Measurements from ENCODE around the gene ZBTB46. TPM values are rescaled to one million over a fixed set of nuclear protein-coding genes. Genes with fewer than 3 reads are reported as not detected.
A peak's percentile ranks its signal among the peaks of the same experiment; 100 is the strongest.
"Not testable (repeated sequence)": the region's sequence is repeated elsewhere in the genome, so short reads cannot be mapped to it uniquely, and the experiment has no call there.

The ZBTB46 gene
- total RNA-seq, 4 donors from 2014 or later: 11.5 to 20.4 (median 12.6) TPM

GRCh38 chr20:63778034-63778752, 52.9 kb downstream of the ZBTB46 start:
- Histone ChIP-seq H3K27ac (no peak overlapping the region), H3K9me3 (no peaks in the 10 kb centered on the region), H3K36me3 (peaks cover 0 to 10% (median 0%) of the 10 kb centered on the region in 3 donors), H3K27me3 (no peaks in the 10 kb centered on the region), H3K4me1 (peaks cover 0 to 27% (median 0%) of the 10 kb centered on the region in 4 donors), H3K4me3 (no peak overlapping the region)
- DNase-seq (ENCODE audit: low spot score in 2 of 2): no peak
- TF ChIP-seq POLR2A (IDR thresholded peaks at IDR 0.05): no peak
- no peak for TF ChIP-seq CTCF (IDR thresholded peaks at IDR 0.05)
- TF ChIP-seq EP300 (IDR thresholded peaks at IDR 0.05): no peak
- WGBS, 2 donors: 58 to 68% methylated on average over 19 of the region's 19 CpGs

GRCh38 chr20:63777614-63778013, 53.5 kb downstream of the ZBTB46 start:
- no peak for DNase-seq (ENCODE audit: low spot score in 2 of 2)
- no peaks in the 10 kb centered on the region for H3K27me3 ChIP-seq
- no peak overlapping the region for H3K27ac ChIP-seq
- H3K36me3 ChIP-seq: peaks cover 0 to 10% (median 0%) of the 10 kb centered on the region in 3 donors
- H3K4me1 ChIP-seq: peaks cover 0 to 33% (median 0%) of the 10 kb centered on the region in 4 donors
- H3K4me3 ChIP-seq: no peak overlapping the region
- TF ChIP-seq POLR2A (IDR thresholded peaks at IDR 0.05): no peak
- no peak for TF ChIP-seq CTCF (IDR thresholded peaks at IDR 0.05)
- TF ChIP-seq EP300 (IDR thresholded peaks at IDR 0.05): no peak
- 93 to 94% methylated on average over 13 of the region's 13 CpGs for WGBS, 2 donors
- H3K9me3 ChIP-seq: no peaks in the 10 kb centered on the region

GRCh38 chr20:63776875-63777274, 54.2 kb downstream of the ZBTB46 start:
- WGBS, 2 donors: 83 to 88% methylated on average over 23 of the region's 23 CpGs
- not testable (repeated sequence) for H3K9me3 ChIP-seq; H3K4me3 ChIP-seq; H3K27ac ChIP-seq; H3K27me3 ChIP-seq; DNase-seq (ENCODE audit: low spot score in 2 of 2)
- Histone ChIP-seq H3K4me1 (peaks cover 0 to 36% (median 0%) of the 10 kb centered on the region in 4 donors), H3K36me3 (peaks cover 0 to 10% (median 0%) of the 10 kb centered on the region in 3 donors)

GRCh38 chr20:63775096-63775978, 55.7 kb downstream of the ZBTB46 start:
- peak; percentile 44 to 83 (median 55) for TF ChIP-seq CTCF (IDR thresholded peaks at IDR 0.05)
- TF ChIP-seq EP300 (IDR thresholded peaks at IDR 0.05): no peak
- DNase-seq (ENCODE audit: low spot score in 2 of 2): no peak
- no peaks in the 10 kb centered on the region for H3K9me3 ChIP-seq
- H3K4me1 ChIP-seq: peaks cover 0 to 36% (median 0%) of the 10 kb centered on the region in 4 donors
- no peaks in the 10 kb centered on the region for H3K27me3 ChIP-seq
- peaks cover 0 to 20% (median 0%) of the 10 kb centered on the region in 3 donors for H3K36me3 ChIP-seq
- H3K27ac ChIP-seq: peak overlapping the region in 2 of 4 donors; percentile 17 to 33
- 34 to 59% methylated on average over 29 to 47 of the region's 67 CpGs for WGBS, 2 donors
- H3K4me3 ChIP-seq: peak overlapping the region in 2 of 4 donors; percentile 1 to 32

- no peaks in the 10 kb centered on the region for H3K9me3 ChIP-seq
- TF ChIP-seq CTCF (IDR thresholded peaks at IDR 0.05): no peak
- TF ChIP-seq POLR2A (IDR thresholded peaks at IDR 0.05): no peak
- no peak for TF ChIP-seq EP300 (IDR thresholded peaks at IDR 0.05)
- WGBS, 2 donors: 71 to 83% methylated on average over 15 of the region's 15 CpGs
- no peaks in the 10 kb centered on the region for H3K27me3 ChIP-seq
- peaks cover 0 to 30% (median 0%) of the 10 kb centered on the region in 3 donors for H3K36me3 ChIP-seq
- H3K27ac ChIP-seq: no peak overlapping the region
- no peak for DNase-seq (ENCODE audit: low spot score in 2 of 2)
- H3K4me1 ChIP-seq: peaks cover 0 to 36% (median 0%) of the 10 kb centered on the region in 4 donors
- H3K4me3 ChIP-seq: no peak overlapping the region
These were observed 56.8 kb downstream of the ZBTB46 start for GRCh38 chr20:63774306-63774705.

Measured in tibial nerve (tissue), 4 donors.